B cell (primary cell): ENCODE measurements around the gene YWHAE. TPM values are rescaled to one million over a fixed set of nuclear protein-coding genes. Genes with fewer than 3 reads are reported as not detected.

Experiments used
- ATAC-seq: fragments of 200-7000 bp; cut with Tn5 transposase; one replicate; pipeline ENCODE4 v1.10.0; 2021; ENCODE audit warnings: low read depth, mild to moderate bottlenecking, moderate number of reproducible peaks, moderate library complexity
- CTCF ChIA-PET: fragments of 350-600 bp; sonication (Branson Sonifier 250); formaldehyde crosslinking; loops from one replicate; lab custom pipeline; 2021; ENCODE audit warnings: antibody characterized with exemption, inconsistent platforms; lab: Charles Lee
- POLR2A ChIA-PET: fragments of 350-600 bp; sonication (Branson Sonifier 250); formaldehyde crosslinking; loops from one replicate; lab custom pipeline; 2021; ENCODE audit warnings: antibody characterized with exemption; lab: Charles Lee
- DNase-seq: peaks from one replicate; pipeline ENCODE4 v3.0.0; 2013
- H2AFZ ChIP-seq: 2 replicates; pipeline ENCODE4 v1.6.1; 2012; ENCODE audit warnings: mild to moderate bottlenecking, low read depth, low read length; ENCODE audit not compliant: insufficient read depth, poor library complexity, severe bottlenecking
- H3K27ac ChIP-seq, 2 donors: 1 replicate in 1 of 2; 2 replicates in 1 of 2; pipeline ENCODE4 v1.5.1; 2012 to 2013; ENCODE audit warnings: low read length in 2 of 2, mild to moderate bottlenecking in 2 of 2, moderate library complexity in 1 of 2
- H3K27me3 ChIP-seq, 4 experiments: fragments of 200-600 bp in 1 of 4; sonication (generic) in 1 of 4; replicated peaks in 1 of 4; 1 replicate in 2 of 4; 2 replicates in 2 of 4; pipeline versions ENCODE4 v1.6.1 to v1.7.0; 2013 to 2016; ENCODE audit warnings: low read length in 3 of 4, mild to moderate bottlenecking in 2 of 4, mixed read lengths in 1 of 4, moderate library complexity in 1 of 4; ENCODE audit not compliant: insufficient read depth in 4 of 4, control insufficient read depth in 3 of 4; ENCODE audit errors: control extremely low read depth in 1 of 4
- H3K36me3 ChIP-seq, 2 experiments: replicated peaks in 1 of 2; 1 replicate in 1 of 2; 2 replicates in 1 of 2; pipeline versions ENCODE4 v1.6.1 to v1.7.1; 2013; ENCODE audit warnings: low read length in 1 of 2; ENCODE audit not compliant: insufficient read depth in 2 of 2, control insufficient read depth in 1 of 2; ENCODE audit errors: control extremely low read depth in 1 of 2, extremely low read depth in 1 of 2
- H3K4me1 ChIP-seq, 2 donors: fragments of 200-600 bp in 1 of 2; sonication (generic) in 1 of 2; 1 replicate in 1 of 2; 2 replicates in 1 of 2; pipeline versions ENCODE4 v1.5.1 to v1.6.1; 2013 to 2017; ENCODE audit warnings: low read length in 2 of 2; ENCODE audit not compliant: control insufficient read depth in 2 of 2, insufficient read depth in 2 of 2
- H3K4me2 ChIP-seq: replicated peaks from 2 replicates; pipeline ENCODE3; 2012; ENCODE audit warnings: mild to moderate bottlenecking, low read depth, low read length; ENCODE audit not compliant: poor library complexity, severe bottlenecking
- H3K4me3 ChIP-seq, 5 experiments: fragments of 200-600 bp in 1 of 5; sonication (generic) in 1 of 5; 1 replicate in 3 of 5; 2 replicates in 2 of 5; pipeline versions ENCODE4 v1.5.1 to v1.7.0; 2011 to 2016; ENCODE audit warnings: low read length in 4 of 5, mild to moderate bottlenecking in 4 of 5, low read depth in 2 of 5, control low read depth in 1 of 5, moderate library complexity in 1 of 5; ENCODE audit not compliant: insufficient read depth in 1 of 5; ENCODE audit errors: control extremely low read depth in 1 of 5, extremely low read depth in 1 of 5
- H3K79me2 ChIP-seq: fragments of 200-600 bp; sonication (generic); one replicate; pipeline ENCODE4 v1.6.0; 2016; ENCODE audit warnings: low read length; ENCODE audit not compliant: control insufficient read depth, insufficient read depth
- H3K9ac ChIP-seq: fragments of 200-600 bp; sonication (generic); 2 replicates; pipeline ENCODE4 v1.6.1; 2017; ENCODE audit warnings: mild to moderate bottlenecking, low read length, moderate library complexity
- H3K9me3 ChIP-seq, 3 donors: one replicate each; pipeline versions ENCODE4 v1.6.1 to v1.7.1; 2013; ENCODE audit warnings: low read length in 2 of 3; ENCODE audit not compliant: control insufficient read depth in 2 of 3, insufficient read depth in 1 of 3; ENCODE audit errors: control extremely low read depth in 1 of 3
- H4K20me1 ChIP-seq: 2 replicates; pipeline ENCODE4 v1.6.0; 2012; ENCODE audit warnings: mild to moderate bottlenecking, low read length; ENCODE audit not compliant: insufficient read depth, control insufficient read depth, poor library complexity, severe bottlenecking
- H3K27ac Mint-ChIP-seq: one replicate; pipeline ENCODE4 v1.8.0; 2021; ENCODE audit warnings: mixed read lengths
- H3K27me3 Mint-ChIP-seq: one replicate; pipeline ENCODE4 v1.8.0; 2021; ENCODE audit warnings: mixed read lengths
- H3K4me1 Mint-ChIP-seq: one replicate; pipeline ENCODE4 v1.8.0; 2021; ENCODE audit warnings: mixed read lengths
- H3K4me3 Mint-ChIP-seq: one replicate; pipeline ENCODE4 v1.8.0; 2021; ENCODE audit warnings: mixed read lengths
- H3K9me3 Mint-ChIP-seq: one replicate; pipeline ENCODE4 v1.8.0; 2022; ENCODE audit warnings: mixed read lengths; ENCODE audit not compliant: insufficient read depth
- EZH2 ChIP-seq: IDR thresholded peaks from 2 replicates; pipeline ENCODE4 v1.6.1; 2012; ENCODE audit warnings: borderline replicate concordance, low read depth, mild to moderate bottlenecking, moderate library complexity, low read length; ENCODE audit not compliant: insufficient read depth, poor library complexity, severe bottlenecking
- WGBS: methylation state at CpG from one replicate; pipeline ENCODE4 v1.1.5; 2013; ENCODE audit warnings: missing lambda C conversion rate; ENCODE audit not compliant: insufficient coverage; 5-methylcytosine and 5-hydroxymethylcytosine counted together
- intact Hi-C: fragments of 100-400 bp; cut with micrococcal nuclease; formaldehyde crosslinking; loops from one replicate; pipeline ENCODE4 v1.10.0; 2022
- polyA plus RNA-seq: library from polyadenylated mRNA; depleted of rRNA; stranded (reverse); fragments of >200 nt; gene quantifications from 2 replicates; pipeline ENCODE4 v1.2.3, GENCODE V29; 2012
- total RNA-seq, 2 donors: library from RNA; stranded (reverse); fragments of 120-200 nt in 1 of 2; gene quantifications; 1 replicate in 1 of 2; 2 replicates in 1 of 2; pipeline versions ENCODE4 v1.2.3 to v1.2.4, GENCODE V29; 2013 to 2022
- TF ChIP-seq, protein P1 (sequence below): fragments of 200-600 bp; IDR thresholded peaks from one replicate; pipeline ENCODE4 v1.8.0; 2022; ENCODE audit warnings: antibody characterized with exemption, mild to moderate bottlenecking

YWHAE gene
- total and polyA plus RNA-seq, 2 donors (not counting 1 experiment from before 2014, with no cell fraction given) = 54.3 to 149 TPM

DNA sequence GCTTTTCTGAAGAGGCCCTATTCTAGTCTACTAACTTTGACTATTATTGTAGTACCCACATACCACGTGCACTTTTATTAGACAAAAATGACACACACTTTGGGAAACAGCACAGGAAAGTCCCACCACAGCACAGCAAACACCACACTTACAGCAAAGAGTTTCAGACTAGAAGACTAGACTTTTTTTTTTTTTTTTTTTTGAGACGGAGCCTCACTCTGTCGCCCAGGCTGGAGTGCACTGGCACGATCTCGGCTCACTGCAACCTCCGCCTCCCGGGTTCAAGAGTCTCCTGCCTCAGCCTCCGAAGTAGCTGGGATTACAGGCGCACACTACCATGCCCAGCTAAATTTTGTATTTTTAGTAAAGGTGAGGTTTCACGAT is 20.1 kb downstream of the YWHAE start:
- ChIA-PET CTCF (interaction anchor here (0.7 to 2.7 kb wide), 6 partner anchors 9 to 136 kb away, joined by 3 to 10 read pairs (median 5); no protein-coding TSS in a partner anchor), POLR2A (interaction anchor here (0.6 kb wide), 1 partner anchor 272 kb away, joined by 3 read pairs; no protein-coding TSS in a partner anchor)
- TF ChIP-seq, protein P1, sequence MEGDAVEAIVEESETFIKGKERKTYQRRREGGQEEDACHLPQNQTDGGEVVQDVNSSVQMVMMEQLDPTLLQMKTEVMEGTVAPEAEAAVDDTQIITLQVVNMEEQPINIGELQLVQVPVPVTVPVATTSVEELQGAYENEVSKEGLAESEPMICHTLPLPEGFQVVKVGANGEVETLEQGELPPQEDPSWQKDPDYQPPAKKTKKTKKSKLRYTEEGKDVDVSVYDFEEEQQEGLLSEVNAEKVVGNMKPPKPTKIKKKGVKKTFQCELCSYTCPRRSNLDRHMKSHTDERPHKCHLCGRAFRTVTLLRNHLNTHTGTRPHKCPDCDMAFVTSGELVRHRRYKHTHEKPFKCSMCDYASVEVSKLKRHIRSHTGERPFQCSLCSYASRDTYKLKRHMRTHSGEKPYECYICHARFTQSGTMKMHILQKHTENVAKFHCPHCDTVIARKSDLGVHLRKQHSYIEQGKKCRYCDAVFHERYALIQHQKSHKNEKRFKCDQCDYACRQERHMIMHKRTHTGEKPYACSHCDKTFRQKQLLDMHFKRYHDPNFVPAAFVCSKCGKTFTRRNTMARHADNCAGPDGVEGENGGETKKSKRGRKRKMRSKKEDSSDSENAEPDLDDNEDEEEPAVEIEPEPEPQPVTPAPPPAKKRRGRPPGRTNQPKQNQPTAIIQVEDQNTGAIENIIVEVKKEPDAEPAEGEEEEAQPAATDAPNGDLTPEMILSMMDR = no peak
- no peak for TF ChIP-seq EZH2
- Mint-ChIP-seq H3K27me3 (no peaks in the 10 kb centered on the region), H3K27ac (peak overlapping the region; percentile 64), H3K9me3 (no peaks in the 10 kb centered on the region), H3K4me3 (peak overlapping the region; percentile 81), H3K4me1 (peaks cover 71% of the 10 kb centered on the region)
- Histone ChIP-seq H3K9me3 (no peaks in the 10 kb centered on the region), H3K79me2 (peaks cover 100% of the 10 kb centered on the region), H3K4me2 (peak overlapping the region; percentile 27), H3K36me3 (peaks cover 0 to 16% of the 10 kb centered on the region in 2 experiments), H4K20me1 (peaks cover 99% of the 10 kb centered on the region), H3K4me1 (peaks cover 56 to 65% of the 10 kb centered on the region in 2 donors), H3K27ac (peak overlapping the region in 1 of 2 donors; percentile 70), H3K9ac (no peak overlapping the region), H3K4me3 (no peak overlapping the region), H3K27me3 (no peaks in the 10 kb centered on the region), H2AFZ (no peak overlapping the region)
- DNase-seq (peak; percentile 60), ATAC-seq (peak; percentile 64)
- intact Hi-C loops = no loop called here
- WGBS = 73% methylated on average over 8 of the region's 10 CpGs

DNA sequence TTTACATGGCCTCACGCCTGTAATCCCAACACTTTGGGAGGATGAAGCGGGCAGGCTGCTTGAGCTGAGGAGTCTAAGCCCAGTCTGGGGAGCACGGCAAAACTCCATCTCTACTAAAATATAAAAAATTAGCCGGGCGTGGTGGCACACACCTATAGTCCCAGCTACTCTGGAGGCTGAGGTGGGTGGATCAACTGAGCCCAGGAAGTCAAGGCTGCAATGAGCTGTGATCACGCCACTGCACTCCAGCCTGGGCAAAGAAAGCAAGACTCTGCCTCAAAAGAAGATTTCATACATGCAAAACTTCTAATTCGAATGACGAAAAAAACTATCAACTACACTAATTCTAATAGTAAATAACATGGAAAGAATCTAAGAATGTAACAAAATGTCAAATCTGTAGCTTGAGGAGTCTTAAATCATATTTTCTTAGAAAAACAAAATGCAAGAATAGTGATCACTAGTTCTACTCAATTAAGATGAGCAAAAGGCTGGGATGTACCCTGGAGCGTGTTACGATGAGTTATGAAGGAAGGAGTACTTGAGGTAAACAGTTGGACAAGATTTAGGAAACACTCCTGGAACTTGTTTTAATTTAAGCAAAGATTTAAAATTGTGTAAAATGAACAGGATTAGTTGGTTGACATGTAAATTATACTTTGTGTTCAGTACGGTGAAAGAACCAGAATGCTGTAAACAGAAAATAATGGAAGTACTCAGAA is 20.7 kb downstream of the YWHAE start:
- POLR2A ChIA-PET = interaction anchor here (0.6 kb wide), 1 partner anchor 273 kb away, joined by 3 read pairs; no protein-coding TSS in a partner anchor

More for the DNA sequence above, 20.7 kb downstream of the YWHAE start:
- no peaks in the 10 kb centered on the region for H3K9me3 Mint-ChIP-seq
- WGBS = 83% methylated on average over 2 of the region's 11 CpGs
- DNase-seq (no peak), ATAC-seq (no peak)
- Histone ChIP-seq H2AFZ (no peak overlapping the region), H3K4me3 (no peak overlapping the region), H3K27ac (peak overlapping the region in 1 of 2 donors; percentile 70), H3K27me3 (no peaks in the 10 kb centered on the region), H4K20me1 (peaks cover 99% of the 10 kb centered on the region), H3K4me2 (peak overlapping the region; percentile 27), H3K79me2 (peaks cover 100% of the 10 kb centered on the region), H3K36me3 (peaks cover 0 to 16% of the 10 kb centered on the region in 2 experiments), H3K4me1 (peaks cover 60 to 70% of the 10 kb centered on the region in 2 donors), H3K9ac (peak overlapping the region; percentile 10), H3K9me3 (no peaks in the 10 kb centered on the region)
- H3K4me1 Mint-ChIP-seq = peaks cover 75% of the 10 kb centered on the region
- no peaks in the 10 kb centered on the region for H3K27me3 Mint-ChIP-seq
- CTCF ChIA-PET = interaction anchor here (0.7 to 2.7 kb wide), 7 partner anchors 8 to 136 kb away, joined by 3 to 10 read pairs (median 4); no protein-coding TSS in a partner anchor
- H3K27ac Mint-ChIP-seq = peak overlapping the region; percentile 50
- intact Hi-C loops = no loop called here
- H3K4me3 Mint-ChIP-seq = peak overlapping the region; percentile 81
- TF ChIP-seq, protein P1 = no peak
- TF ChIP-seq EZH2 = no peak
